Measurements from ENCODE around the gene PARD6A. TPM values are rescaled to one million over a fixed set of nuclear protein-coding genes. Genes with fewer than 3 reads are reported as not detected.

PARD6A gene
- total RNA-seq, 2 donors from 2014 or later, result 2.6 to 3.7 TPM

DNA sequence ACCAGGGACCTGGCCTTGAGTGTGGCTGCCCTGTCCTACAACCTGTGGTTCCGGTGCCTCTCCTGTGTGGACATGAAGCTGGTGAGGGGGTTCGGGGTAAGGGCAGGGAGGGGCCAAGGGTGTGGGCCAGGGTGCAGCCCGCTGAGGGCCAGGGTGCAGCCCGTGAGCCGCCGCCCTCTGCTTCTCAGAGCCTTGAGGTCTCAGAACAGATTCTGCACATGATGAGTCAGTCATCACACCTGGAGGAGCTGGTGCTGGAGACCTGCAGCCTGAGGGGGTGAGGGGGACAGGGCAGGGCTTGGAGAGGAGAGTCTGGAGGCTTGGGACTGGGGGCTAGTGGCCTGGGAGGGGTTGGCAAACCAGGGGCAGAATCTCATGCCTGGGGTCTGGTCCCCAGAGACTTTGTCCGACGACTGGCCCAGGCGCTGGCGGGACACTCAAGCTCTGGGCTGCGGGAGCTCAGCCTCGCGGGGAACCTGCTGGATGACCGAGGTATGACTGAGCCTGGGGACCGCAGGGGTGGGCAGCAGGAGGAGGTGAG is 13.6 kb upstream of the PARD6A start:
- H3K27me3 ChIP-seq (ENCODE audit: control insufficient read depth, insufficient read depth, low read length, poor library complexity, severe bottlenecking), result no peaks in the 10 kb centered on the region
- no peaks in the 10 kb centered on the region for H3K36me3 Mint-ChIP-seq (ENCODE audit: low read depth)
- no peaks in the 10 kb centered on the region for H3K4me1 Mint-ChIP-seq
- H3K9ac ChIP-seq (ENCODE audit: extremely low read depth, low read length, poor library complexity, severe bottlenecking), result no peak overlapping the region
- no peak overlapping the region for H3K4me3 ChIP-seq (ENCODE audit: low read length)
- H3K27ac Mint-ChIP-seq, result no peak overlapping the region
- TF ChIP-seq, protein P1, sequence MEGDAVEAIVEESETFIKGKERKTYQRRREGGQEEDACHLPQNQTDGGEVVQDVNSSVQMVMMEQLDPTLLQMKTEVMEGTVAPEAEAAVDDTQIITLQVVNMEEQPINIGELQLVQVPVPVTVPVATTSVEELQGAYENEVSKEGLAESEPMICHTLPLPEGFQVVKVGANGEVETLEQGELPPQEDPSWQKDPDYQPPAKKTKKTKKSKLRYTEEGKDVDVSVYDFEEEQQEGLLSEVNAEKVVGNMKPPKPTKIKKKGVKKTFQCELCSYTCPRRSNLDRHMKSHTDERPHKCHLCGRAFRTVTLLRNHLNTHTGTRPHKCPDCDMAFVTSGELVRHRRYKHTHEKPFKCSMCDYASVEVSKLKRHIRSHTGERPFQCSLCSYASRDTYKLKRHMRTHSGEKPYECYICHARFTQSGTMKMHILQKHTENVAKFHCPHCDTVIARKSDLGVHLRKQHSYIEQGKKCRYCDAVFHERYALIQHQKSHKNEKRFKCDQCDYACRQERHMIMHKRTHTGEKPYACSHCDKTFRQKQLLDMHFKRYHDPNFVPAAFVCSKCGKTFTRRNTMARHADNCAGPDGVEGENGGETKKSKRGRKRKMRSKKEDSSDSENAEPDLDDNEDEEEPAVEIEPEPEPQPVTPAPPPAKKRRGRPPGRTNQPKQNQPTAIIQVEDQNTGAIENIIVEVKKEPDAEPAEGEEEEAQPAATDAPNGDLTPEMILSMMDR (conservative IDR thresholded peaks at IDR 0.05), result no peak
- no peaks in the 10 kb centered on the region for H3K9me3 ChIP-seq (ENCODE audit: control insufficient read depth, low read length)
- peaks cover 78% of the 10 kb centered on the region for H3K27me3 Mint-ChIP-seq (ENCODE audit: insufficient read depth)
- WGBS, 2 experiments (ENCODE audit: insufficient coverage in 1 of 2, insufficient read length in 1 of 2), result 90 to 95% methylated on average over 14 to 15 of the region's 15 CpGs
- H3K36me3 ChIP-seq (ENCODE audit: control insufficient read depth, insufficient read depth, low read length), result no peaks in the 10 kb centered on the region
- no peak overlapping the region for H3K4me3 Mint-ChIP-seq
- no peaks in the 10 kb centered on the region for H3K4me1 ChIP-seq (ENCODE audit: control insufficient read depth, insufficient read depth, low read length)
- H3K27ac ChIP-seq (ENCODE audit: low read depth, low read length), result no peak overlapping the region
- peak; percentile 62 for DNase-seq
- no peaks in the 10 kb centered on the region for H3K9me3 Mint-ChIP-seq

GRCh38 chr16:67647681-67648080 is 13.1 kb upstream of the PARD6A start:
- Mint-ChIP-seq H3K27ac (no peak overlapping the region), H3K4me1 (no peaks in the 10 kb centered on the region), H3K36me3 (ENCODE audit: low read depth) (no peaks in the 10 kb centered on the region), H3K9me3 (no peaks in the 10 kb centered on the region), H3K27me3 (ENCODE audit: insufficient read depth) (peaks cover 79% of the 10 kb centered on the region), H3K4me3 (no peak overlapping the region)
- TF ChIP-seq, protein P1 (conservative IDR thresholded peaks at IDR 0.05), result no peak
- H3K27me3 ChIP-seq (ENCODE audit: control insufficient read depth, insufficient read depth, low read length, poor library complexity, severe bottlenecking), result no peaks in the 10 kb centered on the region
- no peak overlapping the region for H3K4me3 ChIP-seq (ENCODE audit: low read length)
- no peaks in the 10 kb centered on the region for H3K9me3 ChIP-seq (ENCODE audit: control insufficient read depth, low read length)
- WGBS, 2 experiments (ENCODE audit: insufficient coverage in 1 of 2, insufficient read length in 1 of 2), result 91 to 92% methylated on average over 3 to 13 of the region's 13 CpGs
- H3K9ac ChIP-seq (ENCODE audit: extremely low read depth, low read length, poor library complexity, severe bottlenecking), result no peak overlapping the region
- no peaks in the 10 kb centered on the region for H3K4me1 ChIP-seq (ENCODE audit: control insufficient read depth, insufficient read depth, low read length)
- H3K36me3 ChIP-seq (ENCODE audit: control insufficient read depth, insufficient read depth, low read length), result no peaks in the 10 kb centered on the region
- no peak overlapping the region for H3K27ac ChIP-seq (ENCODE audit: low read depth, low read length)
- DNase-seq, result no peak

DNA sequence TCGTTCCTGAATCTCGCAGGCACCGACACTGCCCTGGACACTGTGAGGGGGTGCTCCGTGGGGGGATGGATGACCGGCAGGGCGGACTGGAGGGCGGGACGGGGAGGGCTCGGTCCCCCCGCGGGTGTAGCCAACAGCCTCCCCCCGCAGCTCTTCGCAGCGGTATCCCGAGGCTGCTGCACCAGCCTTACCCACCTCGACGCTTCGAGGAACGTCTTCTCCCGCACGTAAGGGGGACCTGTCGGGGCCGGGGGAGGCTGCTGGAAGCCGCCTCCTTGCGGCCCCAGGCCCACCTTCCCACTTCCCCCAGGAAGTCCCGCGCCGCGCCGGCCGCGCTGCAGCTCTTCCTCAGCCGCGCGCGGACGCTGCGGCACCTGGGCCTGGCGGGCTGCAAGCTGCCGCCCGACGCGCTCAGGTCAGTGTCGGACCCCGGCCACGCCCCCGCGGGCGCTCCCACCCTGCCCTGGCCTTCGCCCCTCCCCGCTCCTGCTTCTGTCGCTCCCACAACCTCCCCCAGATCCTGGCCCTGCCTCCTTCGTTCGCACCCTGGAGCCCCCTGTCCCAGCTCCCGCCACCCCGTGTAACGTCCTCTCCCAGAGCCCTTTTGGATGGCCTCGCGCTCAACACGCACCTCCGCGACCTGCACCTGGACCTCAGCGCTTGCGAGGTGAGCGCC is 12.5 kb upstream of the PARD6A start:
- peak; percentile 75 for DNase-seq
- Histone ChIP-seq H3K4me1 (ENCODE audit: control insufficient read depth, insufficient read depth, low read length) (no peaks in the 10 kb centered on the region), H3K9ac (ENCODE audit: extremely low read depth, low read length, poor library complexity, severe bottlenecking) (no peak overlapping the region), H3K27me3 (ENCODE audit: control insufficient read depth, insufficient read depth, low read length, poor library complexity, severe bottlenecking) (peaks cover under 1% of the 10 kb centered on the region), H3K4me3 (ENCODE audit: low read length) (no peak overlapping the region), H3K9me3 (ENCODE audit: control insufficient read depth, low read length) (no peaks in the 10 kb centered on the region), H3K36me3 (ENCODE audit: control insufficient read depth, insufficient read depth, low read length) (no peaks in the 10 kb centered on the region), H3K27ac (ENCODE audit: low read depth, low read length) (no peak overlapping the region)
- Mint-ChIP-seq H3K9me3 (no peaks in the 10 kb centered on the region), H3K27me3 (ENCODE audit: insufficient read depth) (peaks cover 79% of the 10 kb centered on the region), H3K27ac (no peak overlapping the region), H3K36me3 (ENCODE audit: low read depth) (no peaks in the 10 kb centered on the region), H3K4me1 (no peaks in the 10 kb centered on the region), H3K4me3 (no peak overlapping the region)
- 82 to 97% methylated on average over 17 to 65 of the region's 65 CpGs for WGBS, 2 experiments (ENCODE audit: insufficient coverage in 1 of 2, insufficient read length in 1 of 2)
- TF ChIP-seq, protein P1 (conservative IDR thresholded peaks at IDR 0.05), result no peak

All from endodermal cell (in vitro differentiated cells).